GM12891 (cell line): Measurements from ENCODE around the gene VMO1.

Source experiments
- POLR2A ChIP-seq: IDR thresholded peaks from 2 replicates; pipeline ENCODE4 v1.6.1; 2011; ENCODE audit warnings: low read depth, low read length, control low read depth
- POLR2AphosphoS5 ChIP-seq: IDR thresholded peaks from 2 replicates; pipeline ENCODE4 v1.6.1; 2011; ENCODE audit warnings: low read depth, low read length, control low read depth

DNA sequence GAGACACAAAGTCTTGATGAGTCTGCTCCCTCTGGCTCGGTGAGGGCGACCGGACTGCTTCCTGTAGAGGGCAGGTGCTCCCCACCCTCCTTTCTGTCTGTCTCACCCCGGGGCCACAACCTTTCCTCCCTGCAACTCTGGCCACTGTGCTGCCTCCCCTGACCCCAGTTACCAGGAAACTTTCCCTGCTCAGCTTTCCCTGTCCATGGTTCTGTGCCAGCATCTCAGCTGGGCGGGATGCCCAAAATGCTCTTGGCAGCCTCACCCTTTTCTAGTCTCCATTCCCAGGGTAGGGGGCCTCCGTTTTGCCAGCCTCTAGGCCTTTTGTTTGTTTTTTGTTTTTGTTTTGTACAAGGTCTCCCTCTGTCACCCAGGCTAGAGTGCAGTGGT, 22.2 kb upstream of the VMO1 start:
- TF ChIP-seq POLR2A: no peak
- TF ChIP-seq POLR2AphosphoS5: no peak
